Measurements from ENCODE around the gene PRTG. TPM values are rescaled to one million over a fixed set of nuclear protein-coding genes. Genes with fewer than 3 reads are reported as not detected.

Gene PRTG
- total RNA-seq, 1 donor from 2014 or later: 334 TPM

DNA sequence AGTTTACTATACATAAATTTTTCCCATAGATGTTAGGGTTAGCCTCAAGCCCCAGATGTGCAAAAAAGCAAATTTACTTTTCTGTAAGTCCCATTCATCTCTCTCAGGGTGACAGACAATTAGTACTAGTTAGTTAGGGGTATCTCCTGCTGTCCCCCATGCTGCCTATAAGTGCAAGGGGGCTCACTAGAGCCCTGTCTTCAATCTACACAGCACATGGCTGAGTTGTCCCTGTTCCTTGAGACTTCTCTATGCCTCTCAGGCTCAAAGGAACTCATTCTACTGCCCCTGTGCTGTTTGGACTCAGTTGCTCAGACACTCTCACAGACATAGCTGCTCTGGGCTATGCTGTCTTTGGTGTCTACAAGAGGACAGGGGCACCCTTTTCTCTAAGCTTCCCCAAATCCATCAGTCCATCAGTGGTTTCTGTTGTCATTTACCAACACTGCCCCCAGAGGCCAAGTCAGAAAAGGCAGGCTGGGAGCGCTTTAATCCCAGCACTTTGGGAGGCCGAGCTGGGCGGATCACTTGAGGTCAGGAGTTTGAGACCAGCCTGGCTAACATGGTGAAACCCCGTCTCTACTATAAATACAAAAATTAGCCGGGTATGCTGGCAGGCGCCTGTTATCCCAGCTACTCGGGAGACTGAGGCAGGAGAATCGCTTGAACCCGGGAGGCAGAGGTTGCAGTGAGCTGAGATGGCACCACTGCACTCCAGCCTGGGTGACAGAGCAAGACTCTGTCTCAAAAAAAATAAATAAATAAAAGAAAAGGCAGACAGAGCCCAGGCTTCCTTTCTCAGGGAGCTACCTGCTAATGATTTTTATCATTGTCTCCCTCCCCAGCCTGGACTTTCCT, 31.4 kb upstream of the PRTG start:
- Mint-ChIP-seq H3K4me1 (peaks cover 50% of the 10 kb centered on the region), H3K36me3 (ENCODE audit: low read depth) (no peaks in the 10 kb centered on the region), H3K27me3 (ENCODE audit: low read depth) (no peaks in the 10 kb centered on the region), H3K27ac (ENCODE audit: unreplicated experiment) (no peak overlapping the region), H3K4me3 (no peak overlapping the region), H3K9me3 (no peaks in the 10 kb centered on the region)
- TF ChIP-seq, protein P1, sequence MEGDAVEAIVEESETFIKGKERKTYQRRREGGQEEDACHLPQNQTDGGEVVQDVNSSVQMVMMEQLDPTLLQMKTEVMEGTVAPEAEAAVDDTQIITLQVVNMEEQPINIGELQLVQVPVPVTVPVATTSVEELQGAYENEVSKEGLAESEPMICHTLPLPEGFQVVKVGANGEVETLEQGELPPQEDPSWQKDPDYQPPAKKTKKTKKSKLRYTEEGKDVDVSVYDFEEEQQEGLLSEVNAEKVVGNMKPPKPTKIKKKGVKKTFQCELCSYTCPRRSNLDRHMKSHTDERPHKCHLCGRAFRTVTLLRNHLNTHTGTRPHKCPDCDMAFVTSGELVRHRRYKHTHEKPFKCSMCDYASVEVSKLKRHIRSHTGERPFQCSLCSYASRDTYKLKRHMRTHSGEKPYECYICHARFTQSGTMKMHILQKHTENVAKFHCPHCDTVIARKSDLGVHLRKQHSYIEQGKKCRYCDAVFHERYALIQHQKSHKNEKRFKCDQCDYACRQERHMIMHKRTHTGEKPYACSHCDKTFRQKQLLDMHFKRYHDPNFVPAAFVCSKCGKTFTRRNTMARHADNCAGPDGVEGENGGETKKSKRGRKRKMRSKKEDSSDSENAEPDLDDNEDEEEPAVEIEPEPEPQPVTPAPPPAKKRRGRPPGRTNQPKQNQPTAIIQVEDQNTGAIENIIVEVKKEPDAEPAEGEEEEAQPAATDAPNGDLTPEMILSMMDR (conservative IDR thresholded peaks at IDR 0.05): peak; percentile 75
- DNase-seq (ENCODE audit: low read depth, low spot score): peak; percentile 71

DNA sequence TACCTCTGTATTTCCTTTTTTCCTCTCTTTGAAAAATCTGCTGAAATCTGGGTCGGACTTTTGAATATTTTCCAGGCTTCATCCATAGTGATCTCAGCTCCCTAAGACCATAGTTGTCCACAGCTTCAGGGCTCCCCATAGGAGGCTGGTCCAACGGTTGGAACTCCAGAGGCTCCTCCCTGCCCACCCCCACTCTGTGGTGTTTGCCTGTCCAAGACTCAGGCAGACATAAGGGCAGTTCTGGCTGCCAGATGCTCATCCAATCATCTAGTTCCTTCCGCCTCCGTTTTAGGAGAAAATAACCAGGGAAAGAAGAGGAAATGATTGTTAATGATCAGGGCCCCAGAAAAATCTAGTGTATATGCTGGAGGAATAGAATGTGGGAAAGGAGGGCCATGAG, 27.9 kb upstream of the PRTG start:
- Mint-ChIP-seq H3K27ac (ENCODE audit: unreplicated experiment) (no peak overlapping the region), H3K36me3 (ENCODE audit: low read depth) (no peaks in the 10 kb centered on the region), H3K4me3 (peak overlapping the region; percentile 12), H3K27me3 (ENCODE audit: low read depth) (no peaks in the 10 kb centered on the region), H3K4me1 (peaks cover 76% of the 10 kb centered on the region), H3K9me3 (no peaks in the 10 kb centered on the region)
- no peak for DNase-seq (ENCODE audit: low read depth, low spot score)
- TF ChIP-seq, protein P1 (conservative IDR thresholded peaks at IDR 0.05): no peak

DNA sequence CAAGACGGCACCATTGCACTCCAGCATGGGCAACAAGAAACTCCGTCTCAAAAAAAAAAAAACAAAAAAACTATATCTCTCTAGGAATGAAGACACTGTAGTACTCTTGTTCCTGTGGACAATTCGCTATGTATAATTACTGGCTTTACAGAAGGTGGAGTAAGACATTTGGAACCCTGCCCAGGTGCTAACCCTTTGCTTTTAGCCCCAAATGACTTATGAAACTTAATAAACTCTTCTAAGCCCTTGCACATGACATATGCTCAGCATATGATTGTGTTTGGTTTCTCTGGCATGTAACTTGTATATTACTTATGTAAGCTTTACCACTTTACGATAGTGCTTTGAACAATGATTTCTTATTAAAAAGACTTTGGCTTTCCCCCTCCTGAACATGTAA, 27.3 kb upstream of the PRTG start:
- TF ChIP-seq, protein P1 (conservative IDR thresholded peaks at IDR 0.05): no peak
- no peak overlapping the region for H3K4me3 Mint-ChIP-seq
- DNase-seq (ENCODE audit: low read depth, low spot score): no peak
- H3K27me3 Mint-ChIP-seq (ENCODE audit: low read depth): no peaks in the 10 kb centered on the region
- no peaks in the 10 kb centered on the region for H3K36me3 Mint-ChIP-seq (ENCODE audit: low read depth)
- H3K4me1 Mint-ChIP-seq: peaks cover 74% of the 10 kb centered on the region
- H3K9me3 Mint-ChIP-seq: no peaks in the 10 kb centered on the region
- H3K27ac Mint-ChIP-seq (ENCODE audit: unreplicated experiment): no peak overlapping the region

DNA sequence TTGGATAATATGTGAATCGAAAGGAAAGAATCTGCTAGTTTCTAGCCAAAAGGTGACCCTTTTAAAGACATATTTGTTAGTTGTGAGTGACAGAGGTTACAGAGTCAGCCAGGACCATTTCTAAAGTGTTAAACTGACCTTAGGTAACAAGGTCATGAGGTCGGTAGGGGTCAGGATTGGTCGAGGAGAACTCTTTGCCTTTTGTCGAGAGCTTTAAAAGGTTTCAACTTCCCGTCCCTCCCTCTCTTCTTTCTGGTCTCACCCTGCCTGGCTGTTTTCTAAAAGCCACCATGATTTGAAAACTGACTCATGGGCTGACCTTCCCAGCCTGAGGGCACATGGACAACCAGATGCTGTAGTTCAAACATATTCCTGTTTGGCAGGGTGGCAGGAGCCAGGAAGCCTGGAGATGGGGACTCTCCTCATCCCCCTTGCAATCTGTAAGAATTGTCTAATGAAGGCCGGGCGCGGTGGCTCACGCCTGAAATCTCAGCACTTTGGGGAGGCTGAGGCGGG, 25.8 kb upstream of the PRTG start:
- H3K9me3 Mint-ChIP-seq: no peaks in the 10 kb centered on the region
- TF ChIP-seq, protein P1 (conservative IDR thresholded peaks at IDR 0.05): no peak
- DNase-seq (ENCODE audit: low read depth, low spot score): peak; percentile 33
- no peaks in the 10 kb centered on the region for H3K36me3 Mint-ChIP-seq (ENCODE audit: low read depth)
- peaks cover 71% of the 10 kb centered on the region for H3K4me1 Mint-ChIP-seq
- no peaks in the 10 kb centered on the region for H3K27me3 Mint-ChIP-seq (ENCODE audit: low read depth)
- H3K27ac Mint-ChIP-seq (ENCODE audit: unreplicated experiment): peak overlapping the region; percentile 76
- H3K4me3 Mint-ChIP-seq: peak overlapping the region; percentile 27

GRCh38 chr15:55766676-55767075, 23.7 kb upstream of the PRTG start:
- H3K4me3 Mint-ChIP-seq: no peak overlapping the region
- no peak for DNase-seq (ENCODE audit: low read depth, low spot score)
- TF ChIP-seq, protein P1 (conservative IDR thresholded peaks at IDR 0.05): no peak
- H3K27me3 Mint-ChIP-seq (ENCODE audit: low read depth): no peaks in the 10 kb centered on the region
- no peaks in the 10 kb centered on the region for H3K9me3 Mint-ChIP-seq
- no peaks in the 10 kb centered on the region for H3K36me3 Mint-ChIP-seq (ENCODE audit: low read depth)
- peak overlapping the region; percentile 44 for H3K27ac Mint-ChIP-seq (ENCODE audit: unreplicated experiment)
- peaks cover 56% of the 10 kb centered on the region for H3K4me1 Mint-ChIP-seq

Data from neural crest cell (in vitro differentiated cells).